Testis (tissue), 2 donors: ENCODE results near the gene EYA2.

Experiments used
- POLR2A ChIP-seq: fragments of 450-650 bp; IDR thresholded peaks from one replicate; pipeline ENCODE4 v1.6.1; 2017; ENCODE audit warnings: antibody characterized with exemption, mild to moderate bottlenecking, moderate library complexity
- TF ChIP-seq, protein P1 (sequence below), 3 experiments: fragments of 450-650 bp in 2 of 3; fragments of 200-600 bp in 1 of 3; sonication (generic) in 1 of 3; IDR thresholded peaks; one replicate each; pipeline ENCODE4 v1.5.1; 2016 to 2019; ENCODE audit warnings: antibody characterized with exemption in 3 of 3, mild to moderate bottlenecking in 2 of 3, moderate library complexity in 1 of 3

DNA sequence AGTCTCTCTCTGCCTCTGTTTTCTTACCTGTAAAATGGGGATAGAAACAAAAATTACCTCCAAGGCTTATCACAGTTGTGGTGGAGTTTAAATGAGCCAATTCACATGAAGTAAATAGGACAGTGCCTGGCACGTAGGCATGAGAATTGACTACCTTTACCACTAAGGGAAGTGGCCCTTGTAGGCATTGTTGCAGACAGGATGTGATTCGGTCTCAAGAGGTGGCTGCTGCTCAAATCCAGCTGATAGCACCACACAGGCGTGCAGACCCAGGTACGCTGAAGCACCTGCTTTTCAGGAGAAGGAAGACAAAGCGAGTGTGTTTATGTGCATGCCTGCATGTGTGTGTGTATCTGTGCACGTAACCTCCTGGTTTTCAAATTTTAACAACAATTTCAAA, 108.6 kb downstream of the EYA2 start:
- TF ChIP-seq, protein P1, sequence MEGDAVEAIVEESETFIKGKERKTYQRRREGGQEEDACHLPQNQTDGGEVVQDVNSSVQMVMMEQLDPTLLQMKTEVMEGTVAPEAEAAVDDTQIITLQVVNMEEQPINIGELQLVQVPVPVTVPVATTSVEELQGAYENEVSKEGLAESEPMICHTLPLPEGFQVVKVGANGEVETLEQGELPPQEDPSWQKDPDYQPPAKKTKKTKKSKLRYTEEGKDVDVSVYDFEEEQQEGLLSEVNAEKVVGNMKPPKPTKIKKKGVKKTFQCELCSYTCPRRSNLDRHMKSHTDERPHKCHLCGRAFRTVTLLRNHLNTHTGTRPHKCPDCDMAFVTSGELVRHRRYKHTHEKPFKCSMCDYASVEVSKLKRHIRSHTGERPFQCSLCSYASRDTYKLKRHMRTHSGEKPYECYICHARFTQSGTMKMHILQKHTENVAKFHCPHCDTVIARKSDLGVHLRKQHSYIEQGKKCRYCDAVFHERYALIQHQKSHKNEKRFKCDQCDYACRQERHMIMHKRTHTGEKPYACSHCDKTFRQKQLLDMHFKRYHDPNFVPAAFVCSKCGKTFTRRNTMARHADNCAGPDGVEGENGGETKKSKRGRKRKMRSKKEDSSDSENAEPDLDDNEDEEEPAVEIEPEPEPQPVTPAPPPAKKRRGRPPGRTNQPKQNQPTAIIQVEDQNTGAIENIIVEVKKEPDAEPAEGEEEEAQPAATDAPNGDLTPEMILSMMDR (IDR thresholded peaks at IDR 0.05): no peak
- no peak for TF ChIP-seq POLR2A
